ENCODE data around the gene P2RY13. TPM values are rescaled to one million over a fixed set of nuclear protein-coding genes. Genes with fewer than 3 reads are reported as not detected.

Gene P2RY13
- total RNA-seq, 2 experiments from 2014 or later = not detected

DNA sequence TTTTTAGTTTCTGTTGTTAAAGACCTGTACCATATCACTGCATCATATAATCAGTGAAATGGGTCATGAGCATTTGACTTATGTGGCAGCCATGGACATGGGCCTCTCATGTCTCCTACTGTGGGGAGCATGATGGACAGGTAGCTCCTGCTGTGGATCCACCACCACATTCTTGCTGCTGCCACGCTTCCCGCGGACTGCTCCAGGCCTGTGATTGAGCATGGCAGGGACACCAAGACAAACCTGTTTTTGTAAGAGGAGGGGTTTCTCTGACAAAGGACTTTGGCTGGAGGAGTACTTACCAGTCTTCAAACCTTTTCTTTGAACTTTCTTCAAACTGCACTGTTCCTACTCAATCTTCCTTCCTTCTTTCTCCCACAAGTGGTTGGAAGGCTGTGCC is 33.1 kb downstream of the P2RY13 start:
- ChIA-PET CTCF (no interaction called here), POLR2A (no interaction called here)
- Mint-ChIP-seq H3K27me3 (peaks cover 13% of the 10 kb centered on the region), H3K4me3 (no peak overlapping the region), H3K36me3 (ENCODE audit: low read depth) (no peaks in the 10 kb centered on the region), H3K27ac (no peak overlapping the region), H3K9me3 (no peaks in the 10 kb centered on the region), H3K4me1 (ENCODE audit: low read depth) (peaks cover 3% of the 10 kb centered on the region)
- ATAC-seq = no peak
- DNase-seq = no peak
- intact Hi-C loops (cut with micrococcal nuclease) = loop anchor here (10.0 kb wide), 1 partner anchor 539 kb away; no protein-coding TSS in a partner anchor
- TF ChIP-seq, protein P1, sequence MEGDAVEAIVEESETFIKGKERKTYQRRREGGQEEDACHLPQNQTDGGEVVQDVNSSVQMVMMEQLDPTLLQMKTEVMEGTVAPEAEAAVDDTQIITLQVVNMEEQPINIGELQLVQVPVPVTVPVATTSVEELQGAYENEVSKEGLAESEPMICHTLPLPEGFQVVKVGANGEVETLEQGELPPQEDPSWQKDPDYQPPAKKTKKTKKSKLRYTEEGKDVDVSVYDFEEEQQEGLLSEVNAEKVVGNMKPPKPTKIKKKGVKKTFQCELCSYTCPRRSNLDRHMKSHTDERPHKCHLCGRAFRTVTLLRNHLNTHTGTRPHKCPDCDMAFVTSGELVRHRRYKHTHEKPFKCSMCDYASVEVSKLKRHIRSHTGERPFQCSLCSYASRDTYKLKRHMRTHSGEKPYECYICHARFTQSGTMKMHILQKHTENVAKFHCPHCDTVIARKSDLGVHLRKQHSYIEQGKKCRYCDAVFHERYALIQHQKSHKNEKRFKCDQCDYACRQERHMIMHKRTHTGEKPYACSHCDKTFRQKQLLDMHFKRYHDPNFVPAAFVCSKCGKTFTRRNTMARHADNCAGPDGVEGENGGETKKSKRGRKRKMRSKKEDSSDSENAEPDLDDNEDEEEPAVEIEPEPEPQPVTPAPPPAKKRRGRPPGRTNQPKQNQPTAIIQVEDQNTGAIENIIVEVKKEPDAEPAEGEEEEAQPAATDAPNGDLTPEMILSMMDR (IDR thresholded peaks at IDR 0.05) = no peak

DNA sequence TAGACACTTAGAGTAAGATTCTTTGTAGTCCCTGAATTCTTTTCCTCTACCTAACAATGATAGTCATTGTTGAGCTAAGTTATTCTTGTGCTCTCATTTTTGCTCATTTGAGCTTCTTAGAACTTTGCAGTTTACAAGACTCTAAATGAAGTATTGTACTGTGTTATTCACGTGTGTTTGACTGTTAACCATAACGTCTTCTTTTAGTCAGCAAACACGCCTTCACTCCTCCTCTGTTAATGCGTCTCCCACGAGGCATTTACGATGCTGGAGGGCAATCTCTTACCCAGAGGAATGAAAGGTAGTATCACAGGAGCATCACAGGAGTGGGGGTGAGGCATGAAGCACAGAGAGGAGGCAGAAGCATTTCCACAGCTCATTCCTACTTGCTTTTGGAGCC is 36.2 kb downstream of the P2RY13 start:
- Mint-ChIP-seq H3K36me3 (ENCODE audit: low read depth) (no peaks in the 10 kb centered on the region), H3K9me3 (no peaks in the 10 kb centered on the region), H3K4me3 (no peak overlapping the region), H3K27ac (no peak overlapping the region), H3K27me3 (peaks cover 7% of the 10 kb centered on the region), H3K4me1 (ENCODE audit: low read depth) (no peaks in the 10 kb centered on the region)
- TF ChIP-seq, protein P1 (IDR thresholded peaks at IDR 0.05) = no peak
- ChIA-PET CTCF (interaction anchor here (0.6 to 2.4 kb wide), 6 partner anchors 9 to 545 kb away, joined by 3 to 13 read pairs (median 4); partner anchors contain the start of gene GPR87), POLR2A (no interaction called here)
- ATAC-seq (no peak), DNase-seq (no peak)
- intact Hi-C loops (cut with micrococcal nuclease) = loop anchor here (5.0 to 10.0 kb wide), 2 partner anchors 34 to 542 kb away; partner anchors contain the start of gene P2RY13

DNA sequence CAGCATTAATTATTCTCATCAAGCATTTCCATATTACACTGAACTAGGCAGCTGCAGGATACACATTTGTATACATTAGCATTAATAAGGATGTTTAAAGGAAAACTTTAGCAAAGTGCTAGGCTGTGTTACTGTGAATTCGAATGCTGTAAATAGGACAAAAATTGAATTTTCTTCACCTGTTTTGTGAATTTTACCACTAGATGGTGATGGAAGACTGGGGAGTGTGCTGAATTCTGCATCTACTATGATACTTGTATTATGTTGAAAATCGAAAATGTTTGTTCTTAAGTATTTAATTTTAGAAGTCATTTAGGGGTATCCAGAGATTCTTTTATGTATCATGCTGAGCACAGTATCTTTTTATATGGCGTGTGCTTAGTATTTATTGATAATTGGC is 38.7 kb downstream of the P2RY13 start:
- Mint-ChIP-seq H3K4me1 (ENCODE audit: low read depth) (peaks cover 2% of the 10 kb centered on the region), H3K9me3 (no peaks in the 10 kb centered on the region), H3K4me3 (no peak overlapping the region), H3K27me3 (peaks cover 7% of the 10 kb centered on the region), H3K27ac (no peak overlapping the region), H3K36me3 (ENCODE audit: low read depth) (no peaks in the 10 kb centered on the region)
- ATAC-seq (no peak), DNase-seq (no peak)
- intact Hi-C loops (cut with micrococcal nuclease) = loop anchor here (5.0 to 10.0 kb wide), 2 partner anchors 37 to 544 kb away; partner anchors contain the start of gene P2RY13
- ChIA-PET POLR2A (no interaction called here), CTCF (interaction anchor here (1.5 kb wide), 1 partner anchor 177 kb away, joined by 3 read pairs; no protein-coding TSS in a partner anchor)
- TF ChIP-seq, protein P1 (IDR thresholded peaks at IDR 0.05) = peak; percentile 65

DNA sequence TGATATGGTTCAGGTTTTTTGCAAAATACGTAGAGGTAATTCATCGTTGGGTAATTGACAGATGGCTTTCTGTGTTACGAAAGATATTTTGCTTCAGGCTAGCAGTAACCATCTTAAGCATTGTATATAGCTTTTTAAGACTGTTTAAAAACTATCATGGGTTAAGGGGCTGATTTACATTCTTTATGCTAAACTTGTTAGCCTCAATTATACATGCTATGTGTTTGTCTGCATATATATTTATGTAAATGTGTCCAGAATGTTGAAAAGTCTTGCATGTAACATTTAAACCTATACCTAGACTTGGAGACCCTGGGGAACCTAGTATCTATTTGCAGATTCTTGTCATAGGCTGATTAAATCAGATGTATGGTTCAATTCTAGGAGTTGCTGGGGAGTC is 39.9 kb downstream of the P2RY13 start:
- Mint-ChIP-seq H3K9me3 (no peaks in the 10 kb centered on the region), H3K27ac (no peak overlapping the region), H3K36me3 (ENCODE audit: low read depth) (no peaks in the 10 kb centered on the region), H3K4me3 (no peak overlapping the region), H3K27me3 (peaks cover 3% of the 10 kb centered on the region), H3K4me1 (ENCODE audit: low read depth) (peaks cover 2% of the 10 kb centered on the region)
- no peak for DNase-seq
- no peak for ATAC-seq
- TF ChIP-seq, protein P1 (IDR thresholded peaks at IDR 0.05) = no peak
- POLR2A ChIA-PET = interaction anchor here (0.6 kb wide), 1 partner anchor 16 kb away, joined by 3 read pairs; no protein-coding TSS in a partner anchor
- intact Hi-C loops (cut with micrococcal nuclease) = no loop called here
- CTCF ChIA-PET = interaction anchor here (0.9 to 6.2 kb wide), 6 partner anchors 9 to 629 kb away, joined by 3 to 69 read pairs (median 10); no protein-coding TSS in a partner anchor

DNA sequence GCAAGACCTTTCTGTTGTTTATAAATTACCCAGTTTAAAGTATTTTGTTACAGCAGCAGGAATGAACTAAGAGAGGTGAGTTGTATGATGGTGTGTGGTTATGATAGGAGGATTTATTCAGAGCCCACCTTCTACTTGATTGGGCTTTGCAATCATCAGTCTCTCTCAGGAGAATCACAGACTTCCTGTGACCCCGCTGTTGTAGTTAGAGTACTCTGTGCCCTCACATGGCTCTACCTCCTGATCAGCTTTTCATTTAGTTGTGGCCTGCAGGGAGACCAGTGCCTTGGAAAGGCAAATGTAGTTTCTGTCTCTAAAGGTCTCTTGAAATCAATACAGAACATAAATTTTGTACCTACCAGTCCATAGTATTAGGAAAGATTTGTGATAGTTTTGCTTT is 43.4 kb downstream of the P2RY13 start:
- H3K27me3 Mint-ChIP-seq = no peaks in the 10 kb centered on the region
- no peak for ATAC-seq
- no peak overlapping the region for H3K27ac Mint-ChIP-seq
- no peaks in the 10 kb centered on the region for H3K9me3 Mint-ChIP-seq
- DNase-seq = no peak
- CTCF ChIA-PET = interaction anchor here (0.7 to 6.2 kb wide), 5 partner anchors 10 to 553 kb away, joined by 3 to 69 read pairs (median 5); no protein-coding TSS in a partner anchor
- H3K4me3 Mint-ChIP-seq = no peak overlapping the region
- H3K4me1 Mint-ChIP-seq (ENCODE audit: low read depth) = peaks cover 20% of the 10 kb centered on the region
- TF ChIP-seq, protein P1 (IDR thresholded peaks at IDR 0.05) = no peak
- no peaks in the 10 kb centered on the region for H3K36me3 Mint-ChIP-seq (ENCODE audit: low read depth)
- intact Hi-C loops (cut with micrococcal nuclease) = no loop called here
- POLR2A ChIA-PET = no interaction called here
